HEK293T (cell line): ENCODE data around the gene COL4A4.

Experiments
- BHLHE40 ChIP-seq: fragments of 450-650 bp; IDR thresholded peaks from 2 replicates; pipeline ENCODE4 v1.6.1; 2016; ENCODE audit warnings: mild to moderate bottlenecking, moderate library complexity, borderline replicate concordance
- ELF4 ChIP-seq: fragments of 450-650 bp; IDR thresholded peaks from 2 replicates; pipeline ENCODE4 v1.6.1; 2017; ENCODE audit warnings: antibody characterized with exemption
- FOXM1 ChIP-seq: fragments of 450-650 bp; IDR thresholded peaks from 2 replicates; pipeline ENCODE4 v1.6.1; 2017; ENCODE audit warnings: mild to moderate bottlenecking, borderline replicate concordance
- NFRKB ChIP-seq: fragments of 450-650 bp; IDR thresholded peaks from 2 replicates; pipeline ENCODE4 v1.6.1; 2016; ENCODE audit warnings: mild to moderate bottlenecking, moderate library complexity
- PKNOX1 ChIP-seq: fragments of 450-650 bp; IDR thresholded peaks from 2 replicates; pipeline ENCODE4 v1.6.1; 2016
- SUZ12 ChIP-seq: fragments of 450-650 bp; IDR thresholded peaks from 2 replicates; pipeline ENCODE4 v1.6.1; 2016; ENCODE audit warnings: mild to moderate bottlenecking
- TARDBP ChIP-seq: fragments of 450-650 bp; IDR thresholded peaks from 2 replicates; pipeline ENCODE4 v1.6.1; 2016
- ZNF384 ChIP-seq: fragments of 450-650 bp; IDR thresholded peaks from 2 replicates; pipeline ENCODE4 v1.6.1; 2016

- no peak for TF ChIP-seq NFRKB
- TF ChIP-seq PKNOX1, result no peak
- no peak for TF ChIP-seq ELF4
- no peak for TF ChIP-seq TARDBP
- TF ChIP-seq SUZ12, result no peak
- TF ChIP-seq BHLHE40, result no peak
- no peak for TF ChIP-seq ZNF384
- no peak for TF ChIP-seq FOXM1
Observed at GRCh38 chr2:227185615-227186232, 21.7 kb upstream of the COL4A4 start.
